Measurements from ENCODE around the gene MARK1.
A peak's percentile ranks its signal among the peaks of the same experiment; 100 is the strongest.

MARK1 gene

DNA sequence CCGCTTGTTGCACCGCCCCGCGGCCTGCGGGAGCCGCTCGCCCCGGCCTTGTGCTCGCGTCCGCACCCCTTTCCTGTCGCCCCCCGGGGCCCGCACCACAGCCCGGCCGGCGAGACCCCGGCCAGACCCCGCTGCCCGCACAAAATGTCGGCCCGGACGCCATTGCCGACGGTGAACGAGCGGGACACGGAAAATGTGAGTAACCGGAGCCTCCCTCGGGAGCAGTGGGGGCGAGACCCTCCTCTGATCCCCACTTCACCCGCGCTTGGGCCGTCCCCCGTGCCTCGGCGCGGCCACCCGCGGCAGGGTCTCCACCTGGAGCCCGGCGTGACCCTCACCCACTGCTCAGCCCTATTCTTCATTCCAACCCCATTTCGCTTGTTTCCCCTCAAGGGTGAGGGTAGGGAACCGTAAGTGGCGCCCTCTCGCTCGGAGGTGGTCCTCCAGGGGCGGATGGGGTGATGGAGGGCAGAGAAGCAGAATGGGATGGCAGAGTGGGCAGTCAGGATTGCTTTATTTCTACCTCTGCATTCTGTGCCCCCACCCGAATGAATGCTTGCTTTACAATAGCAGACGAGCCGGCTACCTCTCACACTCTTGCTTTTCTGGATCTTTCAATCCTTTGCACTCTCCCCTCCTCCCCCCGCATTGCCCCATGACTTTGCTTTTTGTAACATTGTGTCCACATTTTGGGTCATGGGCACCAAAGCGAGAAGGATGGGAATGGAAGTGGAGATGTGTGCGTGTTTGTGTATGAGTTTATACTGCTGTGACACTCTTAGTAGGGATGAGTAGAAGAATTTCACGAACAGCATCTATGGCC, 954 bp downstream of the MARK1 start:
- TF ChIP-seq SUZ12 (IDR thresholded peaks at IDR 0.05; ENCODE audit: extremely low read depth, insufficient read depth, insufficient read length) (no peak), ZNF274 (IDR thresholded peaks at IDR 0.05; ENCODE audit: low read depth, low read length) (no peak), YY1 (IDR thresholded peaks at IDR 0.05; ENCODE audit: insufficient read depth, insufficient read length) (peak; percentile 50)
- no peaks in the 10 kb centered on the region for H3K36me3 ChIP-seq (ENCODE audit: insufficient read depth, insufficient read length, low read length)
- peak; percentile 22 for DNase-seq (ENCODE audit: low read depth, low spot score)
- peaks cover 9% of the 10 kb centered on the region for H3K9me3 ChIP-seq (ENCODE audit: insufficient read depth, low read length)
- peaks cover 9% of the 10 kb centered on the region for H3K27me3 ChIP-seq (ENCODE audit: insufficient read depth, insufficient read length)
- H3K4me3 ChIP-seq (ENCODE audit: insufficient read length, low read depth), result peak overlapping the region; percentile 87
- H3K9ac ChIP-seq (ENCODE audit: insufficient read length, low read depth), result peak overlapping the region; percentile 96
- H3K4me1 ChIP-seq (ENCODE audit: insufficient read depth, insufficient read length), result no peaks in the 10 kb centered on the region

- peak overlapping the region; percentile 87 for H3K4me3 ChIP-seq (ENCODE audit: insufficient read length, low read depth)
- peak overlapping the region; percentile 96 for H3K9ac ChIP-seq (ENCODE audit: insufficient read length, low read depth)
Measured at GRCh38 chr1:220529521-220530020, 1.6 kb downstream of the MARK1 start.

DNA sequence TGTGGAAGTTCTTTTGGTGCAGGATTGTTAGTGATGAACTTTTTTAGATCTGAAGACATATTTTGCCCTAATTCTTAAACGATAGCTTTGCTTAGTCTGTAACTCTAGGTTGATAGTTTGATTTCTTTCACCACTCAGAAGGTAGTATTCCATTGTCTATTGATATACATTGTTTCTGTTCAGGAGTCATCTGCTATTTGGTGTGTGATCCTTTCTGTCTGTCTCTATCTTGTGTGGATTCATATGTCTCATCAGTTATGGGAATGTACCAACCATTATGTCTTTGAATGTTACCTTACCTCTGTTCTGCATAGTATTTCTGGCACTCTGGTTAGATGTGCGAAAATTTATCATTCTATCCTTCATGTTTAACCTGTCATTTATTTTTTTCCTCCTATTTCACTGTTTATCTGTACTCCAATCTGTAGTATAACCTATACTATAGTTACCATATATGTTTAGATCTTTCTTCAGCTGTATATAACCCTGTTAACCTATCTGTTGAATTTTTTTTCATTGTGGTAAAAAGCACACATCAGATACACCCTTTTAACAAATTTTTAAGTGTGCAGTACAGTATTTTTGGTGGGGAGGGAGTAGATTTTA, 5.7 kb downstream of the MARK1 start:
- H3K27me3 ChIP-seq (ENCODE audit: insufficient read depth, insufficient read length), result no peaks in the 10 kb centered on the region
- no peak for DNase-seq (ENCODE audit: low read depth, low spot score)
- H3K4me1 ChIP-seq (ENCODE audit: insufficient read depth, insufficient read length), result no peaks in the 10 kb centered on the region
- H3K4me3 ChIP-seq (ENCODE audit: insufficient read length, low read depth), result no peak overlapping the region
- TF ChIP-seq ZNF274 (IDR thresholded peaks at IDR 0.05; ENCODE audit: low read depth, low read length) (no peak), YY1 (IDR thresholded peaks at IDR 0.05; ENCODE audit: insufficient read depth, insufficient read length) (no peak), SUZ12 (IDR thresholded peaks at IDR 0.05; ENCODE audit: extremely low read depth, insufficient read depth, insufficient read length) (no peak)
- peaks cover 10% of the 10 kb centered on the region for H3K9me3 ChIP-seq (ENCODE audit: insufficient read depth, low read length)
- no peak overlapping the region for H3K9ac ChIP-seq (ENCODE audit: insufficient read length, low read depth)
- H3K36me3 ChIP-seq (ENCODE audit: insufficient read depth, insufficient read length, low read length), result no peaks in the 10 kb centered on the region

More at GRCh38 chr1:220529521-220530020, 1.6 kb downstream of the MARK1 start:
- no peaks in the 10 kb centered on the region for H3K36me3 ChIP-seq (ENCODE audit: insufficient read depth, insufficient read length, low read length)
- H3K4me1 ChIP-seq (ENCODE audit: insufficient read depth, insufficient read length), result no peaks in the 10 kb centered on the region
- TF ChIP-seq ZNF274 (IDR thresholded peaks at IDR 0.05; ENCODE audit: low read depth, low read length) (no peak), YY1 (IDR thresholded peaks at IDR 0.05; ENCODE audit: insufficient read depth, insufficient read length) (no peak), SUZ12 (IDR thresholded peaks at IDR 0.05; ENCODE audit: extremely low read depth, insufficient read depth, insufficient read length) (no peak)
- peaks cover 9% of the 10 kb centered on the region for H3K27me3 ChIP-seq (ENCODE audit: insufficient read depth, insufficient read length)
- DNase-seq (ENCODE audit: low read depth, low spot score), result no peak
- H3K9me3 ChIP-seq (ENCODE audit: insufficient read depth, low read length), result peaks cover 10% of the 10 kb centered on the region

- DNase-seq (ENCODE audit: low read depth, low spot score), result peak; percentile 50
Measured at GRCh38 chr1:220544901-220545303, 17.0 kb downstream of the MARK1 start.

DNA sequence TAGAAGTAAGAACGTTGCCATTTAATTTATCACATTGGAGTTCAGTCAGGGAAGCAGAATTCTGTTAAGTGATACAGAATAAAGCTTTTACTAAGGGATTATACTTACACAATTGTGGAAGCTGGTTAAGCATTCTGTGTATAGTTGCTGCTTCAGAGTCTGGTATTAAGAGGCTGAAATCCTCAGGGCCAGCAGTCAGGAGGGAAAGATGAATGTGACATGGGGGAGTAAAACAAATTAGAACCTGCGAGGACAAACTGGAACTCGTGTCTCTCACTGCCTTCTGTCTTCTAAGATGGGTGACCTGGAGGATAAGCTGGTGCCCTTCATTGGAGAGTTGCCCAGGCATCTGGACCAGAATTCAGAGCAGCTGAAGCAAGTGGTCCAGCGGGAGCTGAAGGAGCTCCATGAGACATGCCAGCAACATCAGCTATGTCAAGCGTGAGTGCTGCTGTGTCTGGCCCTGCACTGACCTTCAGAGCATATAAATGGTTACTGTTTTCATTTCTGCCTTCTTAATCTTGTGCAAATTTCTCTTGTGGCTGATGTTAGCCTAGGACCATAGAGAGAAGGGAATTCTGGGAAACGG, 23.0 kb downstream of the MARK1 start:
- TF ChIP-seq SUZ12 (IDR thresholded peaks at IDR 0.05; ENCODE audit: extremely low read depth, insufficient read depth, insufficient read length), result no peak
- no peak for TF ChIP-seq YY1 (IDR thresholded peaks at IDR 0.05; ENCODE audit: insufficient read depth, insufficient read length)
- TF ChIP-seq ZNF274 (IDR thresholded peaks at IDR 0.05; ENCODE audit: low read depth, low read length), result no peak
- DNase-seq (ENCODE audit: low read depth, low spot score), result no peak
- Histone ChIP-seq H3K9ac (ENCODE audit: insufficient read length, low read depth) (no peak overlapping the region), H3K4me3 (ENCODE audit: insufficient read length, low read depth) (no peak overlapping the region), H3K27me3 (ENCODE audit: insufficient read depth, insufficient read length) (no peaks in the 10 kb centered on the region), H3K36me3 (ENCODE audit: insufficient read depth, insufficient read length, low read length) (peaks cover 5% of the 10 kb centered on the region), H3K4me1 (ENCODE audit: insufficient read depth, insufficient read length) (no peaks in the 10 kb centered on the region), H3K9me3 (ENCODE audit: insufficient read depth, low read length) (no peaks in the 10 kb centered on the region)

More at GRCh38 chr1:220544901-220545303, 17.0 kb downstream of the MARK1 start:
- no peaks in the 10 kb centered on the region for H3K36me3 ChIP-seq (ENCODE audit: insufficient read depth, insufficient read length, low read length)
- H3K4me3 ChIP-seq (ENCODE audit: insufficient read length, low read depth), result no peak overlapping the region
- no peaks in the 10 kb centered on the region for H3K27me3 ChIP-seq (ENCODE audit: insufficient read depth, insufficient read length)
- H3K4me1 ChIP-seq (ENCODE audit: insufficient read depth, insufficient read length), result no peaks in the 10 kb centered on the region
- no peak overlapping the region for H3K9ac ChIP-seq (ENCODE audit: insufficient read length, low read depth)
- H3K9me3 ChIP-seq (ENCODE audit: insufficient read depth, low read length), result no peaks in the 10 kb centered on the region
- no peak for TF ChIP-seq ZNF274 (IDR thresholded peaks at IDR 0.05; ENCODE audit: low read depth, low read length)
- no peak for TF ChIP-seq YY1 (IDR thresholded peaks at IDR 0.05; ENCODE audit: insufficient read depth, insufficient read length)
- TF ChIP-seq SUZ12 (IDR thresholded peaks at IDR 0.05; ENCODE audit: extremely low read depth, insufficient read depth, insufficient read length), result no peak

GRCh38 chr1:220551718-220552117, 23.8 kb downstream of the MARK1 start:
- no peak overlapping the region for H3K4me3 ChIP-seq (ENCODE audit: insufficient read length, low read depth)
- TF ChIP-seq SUZ12 (IDR thresholded peaks at IDR 0.05; ENCODE audit: extremely low read depth, insufficient read depth, insufficient read length) (no peak), ZNF274 (IDR thresholded peaks at IDR 0.05; ENCODE audit: low read depth, low read length) (no peak), YY1 (IDR thresholded peaks at IDR 0.05; ENCODE audit: insufficient read depth, insufficient read length) (no peak)
- H3K27me3 ChIP-seq (ENCODE audit: insufficient read depth, insufficient read length), result no peaks in the 10 kb centered on the region
- H3K36me3 ChIP-seq (ENCODE audit: insufficient read depth, insufficient read length, low read length), result peaks cover 5% of the 10 kb centered on the region
- no peaks in the 10 kb centered on the region for H3K4me1 ChIP-seq (ENCODE audit: insufficient read depth, insufficient read length)
- no peaks in the 10 kb centered on the region for H3K9me3 ChIP-seq (ENCODE audit: insufficient read depth, low read length)
- no peak overlapping the region for H3K9ac ChIP-seq (ENCODE audit: insufficient read length, low read depth)
- DNase-seq (ENCODE audit: low read depth, low spot score), result no peak
